GM23338 (cell line): Measurements from ENCODE around the gene CTNND2.

Experiments used
- CTCF ChIP-seq, 2 experiments: fragments of 200-600 bp in 1 of 2; sonication (generic) in 1 of 2; conservative IDR thresholded peaks; 2 replicates each; pipeline versions ENCODE4 v1.5.1 to v1.6.1; 2016 to 2017; ENCODE audit warnings: antibody characterized with exemption in 2 of 2, low read depth in 2 of 2, mild to moderate bottlenecking in 2 of 2, moderate library complexity in 1 of 2
- EZH2 ChIP-seq: fragments of 200-600 bp; sonication (generic); IDR thresholded peaks from one replicate; pipeline ENCODE4 v1.8.0; 2017; ENCODE audit warnings: antibody characterized with exemption, mild to moderate bottlenecking, low read depth; ENCODE audit not compliant: unreplicated experiment
- JUNB ChIP-seq: IDR thresholded peaks from one replicate; pipeline ENCODE4 v1.6.1; 2016; ENCODE audit warnings: antibody characterized with exemption; ENCODE audit not compliant: unreplicated experiment
- NANOG ChIP-seq: IDR thresholded peaks from 2 replicates; pipeline ENCODE4 v1.6.1; 2016; ENCODE audit warnings: antibody characterized with exemption, borderline replicate concordance
- POLR2AphosphoS5 ChIP-seq: IDR thresholded peaks from 2 replicates; pipeline ENCODE4 v1.6.1; 2016; ENCODE audit warnings: antibody characterized with exemption, low read depth

DNA sequence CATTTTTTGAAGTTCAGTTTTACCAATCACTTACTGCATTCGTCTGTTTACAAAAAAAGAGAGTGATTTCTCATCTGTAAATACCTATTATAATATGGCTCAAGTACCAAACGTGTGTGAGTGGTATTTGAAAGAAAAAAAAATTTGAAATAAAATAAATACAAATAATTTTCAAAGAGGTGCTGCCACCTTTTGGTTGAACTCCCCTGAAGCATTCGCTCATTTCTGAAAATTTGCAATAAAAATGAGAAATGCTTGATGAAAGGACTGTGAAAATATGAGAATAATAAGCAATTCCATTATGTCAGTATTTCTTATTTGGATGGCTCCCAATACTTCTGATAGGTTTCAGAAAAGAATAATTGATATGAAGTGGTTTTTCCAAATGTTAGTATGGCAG lies 409.9 kb downstream of the CTNND2 start:
- TF ChIP-seq CTCF (conservative IDR thresholded peaks at IDR 0.05; ENCODE audit: low read depth in 2 of 2) (peak; percentile 34 to 66; a peak in 3 of 4 replicates), EZH2 (no peak), NANOG (no peak), POLR2AphosphoS5 (no peak), JUNB (no peak)
